Panc1 (cell line): ENCODE results near the gene SAMD4A.

Source experiments
- POLR2AphosphoS5 ChIP-seq: IDR thresholded peaks from 2 replicates; pipeline ENCODE4 v1.6.1; 2012; ENCODE audit warnings: mild to moderate bottlenecking, low read depth, low read length, moderate library complexity
- SIN3A ChIP-seq: IDR thresholded peaks from 2 replicates; pipeline ENCODE4 v1.6.1; 2012; ENCODE audit warnings: low read depth, mild to moderate bottlenecking, low read length, moderate library complexity, borderline replicate concordance; ENCODE audit not compliant: insufficient read depth
- TCF7L2 ChIP-seq: IDR thresholded peaks from 2 replicates; pipeline ENCODE4 v1.6.1; 2011; ENCODE audit warnings: mild to moderate bottlenecking, low read depth, low read length, inconsistent platforms
- TF ChIP-seq, protein P1 (sequence below): fragments of 450-650 bp; IDR thresholded peaks from 2 replicates; pipeline ENCODE4 v1.5.1; 2017; ENCODE audit warnings: mild to moderate bottlenecking
- TF ChIP-seq, protein P2 (sequence below), 2 experiments: IDR thresholded peaks; 2 replicates each; pipeline ENCODE4 v1.6.1; 2011 to 2012; ENCODE audit warnings: low read depth in 2 of 2, control low read depth in 1 of 2, low read length in 1 of 2, mild to moderate bottlenecking in 1 of 2, moderate library complexity in 1 of 2; ENCODE audit not compliant: insufficient read depth in 1 of 2

DNA sequence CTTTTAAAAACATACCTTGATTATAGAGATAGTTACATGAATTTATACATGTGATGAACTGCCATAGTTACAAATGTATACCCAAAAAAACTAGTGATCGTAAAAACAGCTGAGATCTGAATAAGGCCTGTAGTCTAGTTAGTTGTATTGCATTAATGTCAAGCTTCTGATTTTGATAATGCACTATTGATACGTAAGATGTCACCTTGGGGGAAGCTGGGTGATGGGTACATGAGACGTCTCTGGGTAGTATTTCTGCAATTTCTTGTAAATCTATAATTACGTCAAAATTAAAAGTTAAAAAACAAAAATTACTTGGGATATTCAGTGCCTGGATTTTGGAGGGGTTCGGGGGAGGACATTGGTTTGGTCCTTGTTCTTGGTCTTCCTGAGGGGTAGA, 144.4 kb downstream of the SAMD4A start:
- TF ChIP-seq, protein P1, sequence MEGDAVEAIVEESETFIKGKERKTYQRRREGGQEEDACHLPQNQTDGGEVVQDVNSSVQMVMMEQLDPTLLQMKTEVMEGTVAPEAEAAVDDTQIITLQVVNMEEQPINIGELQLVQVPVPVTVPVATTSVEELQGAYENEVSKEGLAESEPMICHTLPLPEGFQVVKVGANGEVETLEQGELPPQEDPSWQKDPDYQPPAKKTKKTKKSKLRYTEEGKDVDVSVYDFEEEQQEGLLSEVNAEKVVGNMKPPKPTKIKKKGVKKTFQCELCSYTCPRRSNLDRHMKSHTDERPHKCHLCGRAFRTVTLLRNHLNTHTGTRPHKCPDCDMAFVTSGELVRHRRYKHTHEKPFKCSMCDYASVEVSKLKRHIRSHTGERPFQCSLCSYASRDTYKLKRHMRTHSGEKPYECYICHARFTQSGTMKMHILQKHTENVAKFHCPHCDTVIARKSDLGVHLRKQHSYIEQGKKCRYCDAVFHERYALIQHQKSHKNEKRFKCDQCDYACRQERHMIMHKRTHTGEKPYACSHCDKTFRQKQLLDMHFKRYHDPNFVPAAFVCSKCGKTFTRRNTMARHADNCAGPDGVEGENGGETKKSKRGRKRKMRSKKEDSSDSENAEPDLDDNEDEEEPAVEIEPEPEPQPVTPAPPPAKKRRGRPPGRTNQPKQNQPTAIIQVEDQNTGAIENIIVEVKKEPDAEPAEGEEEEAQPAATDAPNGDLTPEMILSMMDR = no peak
- TF ChIP-seq TCF7L2 (no peak), POLR2AphosphoS5 (no peak), SIN3A (no peak)
- TF ChIP-seq, protein P2, sequence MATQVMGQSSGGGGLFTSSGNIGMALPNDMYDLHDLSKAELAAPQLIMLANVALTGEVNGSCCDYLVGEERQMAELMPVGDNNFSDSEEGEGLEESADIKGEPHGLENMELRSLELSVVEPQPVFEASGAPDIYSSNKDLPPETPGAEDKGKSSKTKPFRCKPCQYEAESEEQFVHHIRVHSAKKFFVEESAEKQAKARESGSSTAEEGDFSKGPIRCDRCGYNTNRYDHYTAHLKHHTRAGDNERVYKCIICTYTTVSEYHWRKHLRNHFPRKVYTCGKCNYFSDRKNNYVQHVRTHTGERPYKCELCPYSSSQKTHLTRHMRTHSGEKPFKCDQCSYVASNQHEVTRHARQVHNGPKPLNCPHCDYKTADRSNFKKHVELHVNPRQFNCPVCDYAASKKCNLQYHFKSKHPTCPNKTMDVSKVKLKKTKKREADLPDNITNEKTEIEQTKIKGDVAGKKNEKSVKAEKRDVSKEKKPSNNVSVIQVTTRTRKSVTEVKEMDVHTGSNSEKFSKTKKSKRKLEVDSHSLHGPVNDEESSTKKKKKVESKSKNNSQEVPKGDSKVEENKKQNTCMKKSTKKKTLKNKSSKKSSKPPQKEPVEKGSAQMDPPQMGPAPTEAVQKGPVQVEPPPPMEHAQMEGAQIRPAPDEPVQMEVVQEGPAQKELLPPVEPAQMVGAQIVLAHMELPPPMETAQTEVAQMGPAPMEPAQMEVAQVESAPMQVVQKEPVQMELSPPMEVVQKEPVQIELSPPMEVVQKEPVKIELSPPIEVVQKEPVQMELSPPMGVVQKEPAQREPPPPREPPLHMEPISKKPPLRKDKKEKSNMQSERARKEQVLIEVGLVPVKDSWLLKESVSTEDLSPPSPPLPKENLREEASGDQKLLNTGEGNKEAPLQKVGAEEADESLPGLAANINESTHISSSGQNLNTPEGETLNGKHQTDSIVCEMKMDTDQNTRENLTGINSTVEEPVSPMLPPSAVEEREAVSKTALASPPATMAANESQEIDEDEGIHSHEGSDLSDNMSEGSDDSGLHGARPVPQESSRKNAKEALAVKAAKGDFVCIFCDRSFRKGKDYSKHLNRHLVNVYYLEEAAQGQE (IDR thresholded peaks at IDR 0.05; ENCODE audit: insufficient read depth in 1 of 2, low read depth in 2 of 2, low read length in 1 of 2) = no peak
